GM23248 (cell line): ENCODE results near the gene LPP. TPM values are rescaled to one million over a fixed set of nuclear protein-coding genes. Genes with fewer than 3 reads are reported as not detected.
A peak's percentile ranks its signal among the peaks of the same experiment; 100 is the strongest.

ENCODE experiments used
- DNase-seq: peaks from one replicate; pipeline ENCODE4 v3.0.0-alpha.2; 2015
- H2AFZ ChIP-seq: fragments of 200-600 bp; sonication (generic); 2 replicates; pipeline ENCODE4 v1.6.1; 2016; ENCODE audit warnings: antibody characterized with exemption
- H3F3A ChIP-seq: fragments of 200-600 bp; sonication (generic); 2 replicates; pipeline ENCODE4 v1.6.1; 2016; ENCODE audit warnings: mild to moderate bottlenecking, antibody characterized with exemption, mixed run types; ENCODE audit not compliant: insufficient read depth
- H3K27ac ChIP-seq: fragments of 200-600 bp; sonication (generic); 2 replicates; pipeline ENCODE4 v1.5.1; 2016; ENCODE audit warnings: mild to moderate bottlenecking
- H3K27me3 ChIP-seq: fragments of 200-600 bp; sonication (generic); replicated peaks from 2 replicates; pipeline ENCODE4 v1.6.1; 2016; ENCODE audit warnings: mild to moderate bottlenecking; ENCODE audit not compliant: insufficient read depth
- H3K36me3 ChIP-seq: fragments of 200-600 bp; sonication (generic); 2 replicates; pipeline ENCODE4 v1.6.1; 2016; ENCODE audit warnings: low read depth, mild to moderate bottlenecking
- H3K4me1 ChIP-seq: fragments of 200-600 bp; sonication (generic); 2 replicates; pipeline ENCODE4 v1.6.1; 2016; ENCODE audit warnings: mild to moderate bottlenecking; ENCODE audit not compliant: insufficient read depth
- H3K4me2 ChIP-seq: fragments of 200-600 bp; sonication (generic); one replicate; pipeline ENCODE4 v1.6.1; 2016; ENCODE audit warnings: mild to moderate bottlenecking; ENCODE audit not compliant: unreplicated experiment
- H3K4me3 ChIP-seq: fragments of 200-600 bp; sonication (generic); 2 replicates; pipeline ENCODE4 v1.5.1; 2016; ENCODE audit warnings: mild to moderate bottlenecking
- H3K79me2 ChIP-seq: fragments of 200-600 bp; sonication (generic); 2 replicates; pipeline ENCODE4 v1.6.1; 2016; ENCODE audit warnings: mild to moderate bottlenecking; ENCODE audit not compliant: insufficient read depth
- H3K9ac ChIP-seq: fragments of 200-600 bp; sonication (generic); 2 replicates; pipeline ENCODE4 v1.6.1; 2016; ENCODE audit warnings: mild to moderate bottlenecking
- H3K9me2 ChIP-seq: fragments of 200-600 bp; sonication (generic); 2 replicates; pipeline ENCODE4 v1.6.1; 2016; ENCODE audit warnings: mixed run types, mild to moderate bottlenecking, moderate library complexity; ENCODE audit not compliant: insufficient read depth
- H3K9me3 ChIP-seq: fragments of 200-600 bp; sonication (generic); one replicate; pipeline ENCODE4 v1.6.1; 2017; ENCODE audit warnings: low read depth
- H4K20me1 ChIP-seq: fragments of 200-600 bp; sonication (generic); 2 replicates; pipeline ENCODE4 v1.6.0; 2016; ENCODE audit not compliant: insufficient read depth
- EZH2 ChIP-seq: fragments of 200-600 bp; sonication (generic); IDR thresholded peaks from 2 replicates; pipeline ENCODE4 v1.6.1; 2018; ENCODE audit warnings: antibody characterized with exemption, mild to moderate bottlenecking; ENCODE audit not compliant: insufficient read depth, poor library complexity, severe bottlenecking
- EZH2phosphoT487 ChIP-seq: fragments of 200-600 bp; sonication (generic); IDR thresholded peaks from 2 replicates; pipeline ENCODE4 v1.6.1; 2018; ENCODE audit warnings: antibody characterized with exemption, moderate library complexity, mild to moderate bottlenecking, low read depth; ENCODE audit not compliant: insufficient read depth
- WGBS, 2 experiments: methylation state at CpG; one replicate each; pipeline ENCODE4 v1.1.6; 2015 to 2017; ENCODE audit warnings: low lambda C conversion rate in 2 of 2, low coverage in 1 of 2; ENCODE audit errors: missing lambda C conversion rate in 2 of 2; 5-methylcytosine and 5-hydroxymethylcytosine counted together
- in situ Hi-C: fragments of 300-500 bp; cut with MboI; formaldehyde crosslinking; loops from 2 replicates; pipeline ENCODE4 v1.15.0; 2020
- polyA plus RNA-seq: library from polyadenylated mRNA; unstranded; fragments of >200 nt; fragmentation: Nextera tagmentation; extraction: Ambion mirVana; gene quantifications from 2 replicates; pipeline ENCODE4 v1.2.1, GENCODE V29; 2016
- total RNA-seq: library from RNA; depleted of rRNA; stranded (reverse); fragments of >200 nt; shearing (Covaris generic); gene quantifications from 2 replicates; pipeline ENCODE4 v1.2.3, GENCODE V29; 2014

Gene LPP
- total and polyA plus RNA-seq, 2 experiments from 2014 or later: 42.8 to 61.7 TPM

- Histone ChIP-seq H3K27me3 (no peaks in the 10 kb centered on the region), H3K9ac (no peak overlapping the region), H3K9me2 (no peaks in the 10 kb centered on the region), H3K79me2 (peaks cover 61% of the 10 kb centered on the region), H2AFZ (no peak overlapping the region), H3K4me2 (no peak overlapping the region), H3K4me1 (peaks cover 54% of the 10 kb centered on the region), H3K27ac (no peak overlapping the region), H3K4me3 (no peak overlapping the region), H4K20me1 (no peaks in the 10 kb centered on the region), H3K9me3 (no peaks in the 10 kb centered on the region), H3K36me3 (no peaks in the 10 kb centered on the region), H3F3A (peaks cover 46% of the 10 kb centered on the region)
- in situ Hi-C loops: loop anchor here (10.0 kb wide), 1 partner anchor 516 kb away; the partner anchor contains the start of gene BCL6
- no peak for DNase-seq
- 86 to 87% methylated on average over 4 of the region's 4 CpGs for WGBS, 2 experiments
- TF ChIP-seq EZH2phosphoT487: no peak
- no peak for TF ChIP-seq EZH2
Observed at GRCh38 chr3:188261011-188261410, 107.1 kb downstream of the LPP start.

- H3K4me3 ChIP-seq: no peak overlapping the region; the same call in 1 of the 2 replicates
- no peaks in the 10 kb centered on the region for H3K27me3 ChIP-seq
- DNase-seq: no peak
- peak overlapping the region; percentile 97 for H3K27ac ChIP-seq
- H3K4me1 ChIP-seq: peaks cover 66% of the 10 kb centered on the region
- H3K4me2 ChIP-seq: peak overlapping the region; percentile 58
- no peaks in the 10 kb centered on the region for H3K36me3 ChIP-seq
- no peaks in the 10 kb centered on the region for H3K9me3 ChIP-seq
- H4K20me1 ChIP-seq: no peaks in the 10 kb centered on the region
- H3K9me2 ChIP-seq: no peaks in the 10 kb centered on the region
- 75 to 79% methylated on average over 5 of the region's 5 CpGs for WGBS, 2 experiments
- H3K79me2 ChIP-seq: peaks cover 52% of the 10 kb centered on the region
- H3K9ac ChIP-seq: peak overlapping the region; percentile 39
- TF ChIP-seq EZH2phosphoT487 (no peak), EZH2 (no peak)
- no peak overlapping the region for H2AFZ ChIP-seq
- in situ Hi-C loops: loop anchor here (10.0 kb wide), 1 partner anchor 518 kb away; the partner anchor contains the start of gene BCL6
- peaks cover 61% of the 10 kb centered on the region for H3F3A ChIP-seq
Observed at GRCh38 chr3:188262488-188262887, 108.5 kb downstream of the LPP start.

- Histone ChIP-seq H3K36me3 (no peaks in the 10 kb centered on the region), H3K9me3 (no peaks in the 10 kb centered on the region), H3K9me2 (no peaks in the 10 kb centered on the region), H3K79me2 (peaks cover 52% of the 10 kb centered on the region), H4K20me1 (no peaks in the 10 kb centered on the region), H3K27me3 (no peaks in the 10 kb centered on the region), H3K9ac (peak overlapping the region; percentile 39), H3K4me2 (peak overlapping the region; percentile 58), H3K27ac (peak overlapping the region; percentile 97), H3K4me3 (no peak overlapping the region; the same call in 1 of the 2 replicates), H3F3A (peaks cover 66% of the 10 kb centered on the region), H3K4me1 (peaks cover 72% of the 10 kb centered on the region), H2AFZ (no peak overlapping the region)
- WGBS, 2 experiments: 16% methylated on average over 8 of the region's 8 CpGs
- TF ChIP-seq EZH2phosphoT487 (0 out of 2 replicates have a peak, but pooled peaks have one; percentile 58), EZH2 (no peak)
- DNase-seq: peak; percentile 84
- in situ Hi-C loops: loop anchor here (10.0 kb wide), 1 partner anchor 518 kb away; the partner anchor contains the start of gene BCL6
Observed at GRCh38 chr3:188262913-188263683, 109.1 kb downstream of the LPP start.

GRCh38 chr3:188264226-188265207 is 110.6 kb downstream of the LPP start:
- no peaks in the 10 kb centered on the region for H3K9me2 ChIP-seq
- no peak overlapping the region for H2AFZ ChIP-seq
- H3K4me1 ChIP-seq: peaks cover 85% of the 10 kb centered on the region
- H3K4me3 ChIP-seq: peak overlapping the region; percentile 72
- H3F3A ChIP-seq: peaks cover 80% of the 10 kb centered on the region
- WGBS, 2 experiments: 13 to 16% methylated on average over 7 of the region's 7 CpGs
- no peaks in the 10 kb centered on the region for H4K20me1 ChIP-seq
- H3K27me3 ChIP-seq: no peaks in the 10 kb centered on the region
- peak overlapping the region; percentile 94 for H3K4me2 ChIP-seq
- H3K36me3 ChIP-seq: no peaks in the 10 kb centered on the region
- in situ Hi-C loops: loop anchor here (10.0 kb wide), 1 partner anchor 520 kb away; the partner anchor contains the start of gene BCL6
- peaks cover 52% of the 10 kb centered on the region for H3K79me2 ChIP-seq
- TF ChIP-seq EZH2phosphoT487 (no peak), EZH2 (no peak)
- H3K9ac ChIP-seq: peak overlapping the region; percentile 85
- peak; percentile 89 for DNase-seq
- peak overlapping the region; percentile 97 for H3K27ac ChIP-seq
- no peaks in the 10 kb centered on the region for H3K9me3 ChIP-seq
